ENCODE data around the gene CIT. TPM values are rescaled to one million over a fixed set of nuclear protein-coding genes. Genes with fewer than 3 reads are reported as not detected.

Gene CIT
- total RNA-seq, 6 experiments from 2014 or later: 1.8 to 12.8 (median 3.3) TPM

GRCh38 chr12:119681111-119681510 lies 196.0 kb downstream of the CIT start:
- intact Hi-C loops (cut with DNase I): no loop called here
- H3K27ac ChIP-seq: peak overlapping the region; percentile 11 to 87 (median 77)
- peak in 2 of 4 donors; percentile 47 to 60 for ATAC-seq

DNA sequence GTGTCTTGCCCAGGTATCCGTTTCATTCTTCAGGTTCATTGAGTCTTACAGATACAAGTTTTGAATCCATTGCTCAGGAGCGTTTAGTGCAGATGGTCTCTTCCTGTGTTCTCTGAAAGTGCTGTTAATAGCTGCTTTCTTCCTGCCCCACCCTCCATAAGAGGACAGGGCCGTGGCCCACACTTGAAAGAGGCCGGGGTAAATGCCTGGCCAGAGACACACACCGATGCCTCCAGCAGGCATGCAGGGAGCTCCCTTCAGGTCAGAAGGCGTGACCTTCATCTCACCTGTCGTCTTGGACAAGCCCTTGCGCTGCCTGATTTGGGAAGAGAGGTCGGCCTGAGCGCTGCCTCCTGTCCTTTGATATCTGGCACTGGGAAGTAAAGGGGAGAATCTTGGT lies 197.6 kb downstream of the CIT start:
- H3K27ac ChIP-seq: no peak overlapping the region
- peaks cover 0 to 56% (median 11%) of the 10 kb centered on the region in 4 donors for H3K4me1 ChIP-seq
- DNase-seq: no peak

More at GRCh38 chr12:119681111-119681510, 196.0 kb downstream of the CIT start:
- no peaks in the 10 kb centered on the region for H3K9me3 ChIP-seq
- no peak overlapping the region for H3K4me3 ChIP-seq
- H3K4me1 ChIP-seq: peaks cover 0 to 67% (median 14%) of the 10 kb centered on the region in 4 donors
- H3K27me3 ChIP-seq: no peaks in the 10 kb centered on the region
- TF ChIP-seq CTCF (IDR thresholded peaks at IDR 0.05): no peak
- TF ChIP-seq POLR2A (IDR thresholded peaks at IDR 0.05): no peak
- DNase-seq: peak in 1 of 3 donors; percentile 44
- WGBS (ENCODE audit: insufficient coverage, low coverage, low lambda C conversion rate, missing lambda C conversion rate): 44% methylated on average over 6 of the region's 8 CpGs
- H3K36me3 ChIP-seq: peaks cover 4 to 46% (median 32%) of the 10 kb centered on the region in 4 donors

DNA sequence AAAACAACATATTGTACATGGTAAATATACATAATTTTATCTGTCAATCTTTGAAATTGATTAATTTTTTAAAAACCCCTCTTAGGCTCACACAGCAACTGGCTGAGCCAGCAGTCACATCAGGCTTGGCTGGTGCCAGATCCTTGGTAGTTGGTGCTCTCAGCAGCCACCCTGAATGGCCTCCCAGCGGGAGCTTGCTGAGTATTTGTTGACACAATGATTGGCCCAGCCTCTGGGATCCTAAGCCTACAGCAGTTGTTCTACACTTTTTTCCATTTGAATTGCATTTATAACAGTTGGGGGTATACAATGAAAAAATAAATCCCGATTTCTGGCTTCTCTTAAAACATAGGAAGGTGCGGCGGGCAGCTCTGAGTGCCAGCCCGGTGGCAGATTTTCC lies 198.0 kb downstream of the CIT start:
- Histone ChIP-seq H3K9me3 (no peaks in the 10 kb centered on the region), H3K27me3 (no peaks in the 10 kb centered on the region), H3K36me3 (peaks cover 4 to 61% (median 43%) of the 10 kb centered on the region in 4 donors), H3K4me3 (no peak overlapping the region), H3K4me1 (peaks cover 0 to 52% (median 11%) of the 10 kb centered on the region in 4 donors), H3K27ac (no peak overlapping the region)
- ATAC-seq (peak in 3 of 4 donors; percentile 11 to 54 (median 21)), DNase-seq (no peak)
- WGBS (ENCODE audit: insufficient coverage, low coverage, low lambda C conversion rate, missing lambda C conversion rate): 78% methylated on average over 5 of the region's 5 CpGs
- TF ChIP-seq POLR2A (IDR thresholded peaks at IDR 0.05) (no peak), CTCF (IDR thresholded peaks at IDR 0.05) (no peak)
- intact Hi-C loops (cut with DNase I): no loop called here

More for the DNA sequence above, 197.6 kb downstream of the CIT start:
- no peak overlapping the region for H3K4me3 ChIP-seq
- H3K27me3 ChIP-seq: no peaks in the 10 kb centered on the region
- ATAC-seq: no peak
- intact Hi-C loops (cut with DNase I): no loop called here
- 77% methylated on average over 3 of the region's 10 CpGs for WGBS (ENCODE audit: insufficient coverage, low coverage, low lambda C conversion rate, missing lambda C conversion rate)
- H3K36me3 ChIP-seq: peaks cover 4 to 59% (median 40%) of the 10 kb centered on the region in 4 donors
- TF ChIP-seq CTCF (IDR thresholded peaks at IDR 0.05) (no peak), POLR2A (IDR thresholded peaks at IDR 0.05) (no peak)
- H3K9me3 ChIP-seq: no peaks in the 10 kb centered on the region

GRCh38 chr12:119678459-119678858 lies 198.7 kb downstream of the CIT start:
- H3K4me3 ChIP-seq: no peak overlapping the region
- no peak for TF ChIP-seq CTCF (IDR thresholded peaks at IDR 0.05)
- no peak for TF ChIP-seq POLR2A (IDR thresholded peaks at IDR 0.05)
- no peaks in the 10 kb centered on the region for H3K9me3 ChIP-seq
- 94% methylated on average over 6 of the region's 7 CpGs for WGBS (ENCODE audit: insufficient coverage, low coverage, low lambda C conversion rate, missing lambda C conversion rate)
- intact Hi-C loops (cut with DNase I): no loop called here
- H3K4me1 ChIP-seq: peaks cover 0 to 46% (median 10%) of the 10 kb centered on the region in 4 donors
- H3K36me3 ChIP-seq: peaks cover 4 to 67% (median 44%) of the 10 kb centered on the region in 4 donors
- H3K27ac ChIP-seq: no peak overlapping the region
- no peak for ATAC-seq
- no peak for DNase-seq
- H3K27me3 ChIP-seq: no peaks in the 10 kb centered on the region
